GM18507 (cell line): Measurements from ENCODE around the gene JAGN1.
"Not testable (repeated sequence)": the region's sequence is repeated elsewhere in the genome, so short reads cannot be mapped to it uniquely, and the experiment has no call there.

Source experiments
- DNase-seq: peaks from one replicate; pipeline ENCODE4 v3.0.0; 2011; ENCODE audit warnings: low read depth; ENCODE audit not compliant: insufficient read length; ENCODE audit errors: extremely low spot score
- FAIRE-seq: peaks from 2 replicates; lab custom pipeline; 2011; peaks lifted over from hg19 to GRCh38; lab: Jason Lieb, UNC

JAGN1 gene

DNA sequence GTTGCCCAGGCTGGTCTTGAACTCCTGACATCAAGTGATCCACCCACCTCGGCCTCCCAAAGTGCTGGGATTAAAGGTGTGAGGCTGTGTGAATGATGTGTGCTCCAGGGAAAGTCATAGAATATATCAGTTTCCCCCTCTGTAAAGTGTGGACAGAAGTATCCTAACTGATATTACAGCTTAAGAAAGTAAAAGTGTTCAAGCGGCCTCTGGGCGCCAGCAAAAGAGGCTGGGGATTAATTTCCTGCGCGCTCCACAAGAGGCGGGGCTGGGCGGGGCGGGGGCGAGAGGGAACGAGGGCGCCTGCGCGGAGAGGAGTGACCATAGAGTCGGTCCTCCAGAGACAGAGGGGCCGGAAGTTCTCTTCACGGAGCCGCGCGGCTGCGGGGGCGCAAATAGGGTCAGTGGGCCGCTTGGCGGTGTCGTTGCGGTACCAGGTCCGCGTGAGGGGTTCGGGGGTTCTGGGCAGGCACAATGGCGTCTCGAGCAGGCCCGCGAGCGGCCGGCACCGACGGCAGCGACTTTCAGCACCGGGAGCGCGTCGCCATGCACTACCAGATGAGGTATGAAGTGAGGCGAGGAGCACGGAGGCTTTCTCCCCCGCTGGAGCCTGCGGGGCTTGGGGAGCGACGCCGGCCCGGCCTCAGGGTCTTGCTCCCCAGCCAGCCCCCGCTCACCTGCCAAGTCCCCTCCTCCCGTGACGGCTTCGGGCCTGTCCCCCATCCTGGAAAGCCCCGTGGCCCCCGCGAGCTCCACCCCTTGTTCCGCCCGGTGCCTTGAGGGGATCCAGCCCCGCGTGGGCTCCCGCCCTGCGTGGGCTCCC lies at the start of gene JAGN1:
TSS of gene JAGN1 (plus strand) at position 362 of the 823 bp plus-strand sequence. CDS start at position 475, 113 bp downstream.
- peak; percentile 67 for FAIRE-seq
- DNase-seq = peak; percentile 77

DNA sequence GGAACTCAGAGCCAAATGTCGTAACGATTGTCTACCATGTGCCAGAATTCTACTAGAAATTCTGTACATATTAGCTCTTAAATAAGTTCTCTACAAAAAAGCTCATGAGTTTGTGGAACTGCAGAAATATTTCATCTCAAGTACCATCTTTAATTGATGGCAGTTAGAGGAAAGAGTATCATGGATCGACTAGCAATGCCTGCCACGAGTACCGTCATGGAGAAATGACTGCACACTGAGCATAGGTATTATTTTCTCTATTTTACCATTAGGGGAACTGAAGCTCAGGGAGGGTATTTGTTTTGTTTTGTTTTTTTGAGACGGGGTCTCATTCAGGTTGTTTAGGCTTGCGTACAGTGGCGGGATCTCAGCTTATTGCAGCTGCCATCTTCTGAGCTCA lies 49.4 kb upstream of the JAGN1 start:
- FAIRE-seq = no peak
- DNase-seq = no peak

DNA sequence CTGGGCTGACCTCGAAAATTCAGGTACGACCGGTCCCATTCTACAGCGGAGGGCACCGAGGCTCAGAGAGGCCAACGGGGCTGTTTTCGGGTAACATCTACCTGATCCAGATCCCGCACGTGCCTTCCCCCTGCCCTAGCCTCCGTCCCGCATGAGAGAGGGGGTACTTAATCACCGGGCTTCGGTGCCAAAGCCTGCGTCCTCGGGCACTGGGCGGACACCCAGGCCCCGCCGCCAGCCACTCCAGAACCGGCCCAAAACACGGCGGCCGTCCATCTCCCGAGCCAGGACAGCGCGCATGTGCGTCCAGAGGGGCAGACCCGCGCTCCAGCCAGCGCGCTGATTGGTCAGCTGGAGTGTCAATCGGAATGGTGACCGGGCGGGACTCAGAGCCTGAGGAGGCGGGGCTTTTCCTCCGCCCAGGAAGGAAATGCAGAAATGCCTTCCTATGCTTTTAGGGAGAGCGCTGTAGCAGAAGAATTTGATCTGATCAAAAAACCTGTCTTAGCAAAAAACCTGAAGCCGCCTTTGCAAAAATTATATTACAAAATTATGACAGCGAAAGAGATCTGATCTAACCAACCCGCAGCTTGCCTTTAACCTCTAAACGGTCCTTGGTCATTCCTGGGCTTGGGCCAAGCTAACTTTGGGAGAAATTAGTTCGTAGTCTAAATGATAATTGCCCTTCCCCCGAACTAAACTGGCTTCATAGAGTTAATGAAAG lies 46.5 kb upstream of the JAGN1 start, which contains the start of gene RPUSD3:
TSS of gene RPUSD3 (minus strand) at position 294 of the 724 bp plus-strand sequence. CDS start at position 276, 18 bp downstream.
- FAIRE-seq = peak; percentile 82
- peak; percentile 99 for DNase-seq

DNA sequence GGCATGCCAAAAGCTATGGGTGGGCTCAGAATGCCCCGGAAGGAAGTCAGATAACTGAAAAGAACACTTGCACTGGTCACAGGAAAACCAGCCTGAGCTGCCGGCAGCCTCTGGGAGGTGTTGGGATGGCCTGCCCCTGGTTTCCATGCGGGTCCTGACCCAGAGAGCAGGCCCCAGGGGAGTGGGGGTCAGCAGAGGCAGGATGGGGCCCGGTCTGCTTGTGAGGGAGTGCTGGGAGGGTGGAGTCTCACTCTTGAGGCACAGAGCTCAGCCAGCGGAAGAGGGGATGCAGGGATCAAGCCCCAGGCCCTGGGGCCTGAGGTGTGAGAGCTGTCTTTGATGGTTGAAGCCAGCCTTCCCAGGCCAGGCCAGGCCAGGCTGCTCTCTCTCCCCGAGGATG lies 44.2 kb upstream of the JAGN1 start:
- DNase-seq (no peak), FAIRE-seq (no peak)

DNA sequence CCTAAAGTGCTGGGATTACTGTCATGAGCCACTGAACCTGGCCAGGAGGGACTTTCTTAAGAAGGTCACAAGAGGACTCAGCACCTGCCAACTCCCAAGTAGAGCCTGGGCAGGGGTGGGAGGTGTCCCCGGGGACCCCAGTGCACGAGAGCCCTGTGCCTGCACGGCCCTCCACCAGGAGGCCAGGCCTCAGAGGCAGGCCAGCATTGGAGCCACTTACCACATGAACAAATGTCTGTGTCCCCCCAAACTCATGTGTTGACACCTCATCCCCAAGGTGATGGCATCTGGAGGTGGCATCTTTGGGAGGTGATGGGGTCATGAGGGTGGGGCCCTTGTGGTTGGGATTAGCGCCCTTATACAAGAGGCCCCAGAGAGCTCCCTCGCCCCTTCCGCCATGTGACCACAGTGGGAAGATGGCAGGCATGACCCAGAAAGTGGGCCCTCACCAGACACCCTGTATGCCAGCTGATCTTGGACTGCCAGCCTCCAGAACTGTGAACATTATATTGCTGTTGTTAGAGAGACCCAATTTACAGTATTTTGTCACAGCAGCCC lies 43.4 kb upstream of the JAGN1 start:
- no peak for FAIRE-seq
- no peak for DNase-seq

DNA sequence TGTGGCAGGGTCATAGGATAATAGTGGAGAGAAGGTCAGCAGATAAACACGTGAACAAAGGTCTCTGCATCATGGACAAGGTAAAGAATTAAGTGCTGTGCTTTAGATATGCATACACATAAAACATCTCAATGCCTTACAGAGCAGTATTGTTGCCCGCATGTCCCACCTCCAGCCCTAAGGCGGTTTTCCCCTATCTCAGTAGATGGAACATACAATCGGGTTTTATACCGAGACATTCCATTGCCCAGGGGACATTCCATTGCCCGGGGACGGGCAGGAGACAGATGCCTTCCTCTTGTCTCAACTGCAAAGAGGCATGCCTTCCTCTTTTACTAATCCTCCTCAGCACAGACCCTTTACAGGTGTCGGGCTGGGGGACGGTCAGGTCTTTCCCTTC lies 42.5 kb upstream of the JAGN1 start:
- DNase-seq, FAIRE-seq: not testable (repeated sequence)

DNA sequence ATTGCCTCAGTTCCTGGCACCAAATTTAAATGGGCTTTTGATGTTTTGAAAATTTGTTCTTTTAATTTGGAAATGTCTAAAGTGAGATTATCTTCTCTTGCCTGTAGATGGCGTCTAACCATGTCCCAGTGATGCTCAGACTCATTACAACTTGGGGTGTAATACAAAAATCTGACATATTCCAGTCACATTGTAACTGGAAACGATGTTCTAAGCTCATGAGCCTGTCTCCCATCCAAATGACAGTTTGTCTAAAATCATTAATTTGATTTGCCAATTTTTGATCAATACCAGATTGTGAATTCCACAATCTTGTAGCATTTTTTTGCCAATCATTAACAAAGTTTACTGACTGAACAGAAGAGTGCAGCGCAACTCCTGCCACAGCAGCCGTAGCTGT lies 41.5 kb upstream of the JAGN1 start:
- not testable (repeated sequence) for FAIRE-seq, DNase-seq

DNA sequence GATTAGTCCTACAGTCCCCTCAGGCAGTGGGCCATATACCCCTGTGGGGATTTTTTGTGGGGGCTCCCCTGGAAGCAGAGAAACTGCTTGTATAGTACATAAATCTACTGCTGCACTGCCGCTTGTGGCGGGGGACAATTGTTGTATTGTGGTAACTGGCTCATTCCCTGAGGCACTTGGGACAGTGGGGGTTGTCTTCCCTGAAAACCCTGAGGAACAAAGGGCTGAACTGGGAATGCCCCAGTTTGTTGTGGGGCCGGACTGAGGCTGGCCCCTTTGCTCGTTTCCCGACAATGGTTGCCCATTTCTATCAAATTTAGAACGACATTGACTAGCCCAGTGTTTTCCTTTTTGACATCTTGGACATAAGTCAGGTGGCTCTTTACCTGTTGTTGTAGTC lies 39.0 kb upstream of the JAGN1 start:
- FAIRE-seq = not testable (repeated sequence)

DNA sequence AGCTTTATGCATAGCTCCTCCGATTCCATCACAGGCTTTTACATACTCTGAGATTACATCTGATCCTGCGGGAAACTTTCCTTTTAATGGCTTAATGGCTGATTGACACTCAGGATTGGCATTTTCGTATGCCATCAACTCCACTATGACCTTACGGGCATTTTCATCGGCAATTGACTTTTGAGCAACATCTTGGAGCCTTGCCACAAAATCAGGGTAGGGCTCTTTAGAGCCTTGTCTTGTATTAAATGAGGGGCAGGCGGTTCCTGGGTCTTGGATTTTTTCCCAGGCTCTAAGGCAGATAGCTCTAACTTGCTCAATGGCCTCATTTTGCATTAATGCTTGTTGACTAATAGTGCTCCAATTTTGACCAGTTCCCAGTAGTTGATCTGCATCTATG lies 38.5 kb upstream of the JAGN1 start:
- FAIRE-seq, DNase-seq: not testable (repeated sequence)

More for the DNA sequence above, 39.0 kb upstream of the JAGN1 start:
- DNase-seq = not testable (repeated sequence)

DNA sequence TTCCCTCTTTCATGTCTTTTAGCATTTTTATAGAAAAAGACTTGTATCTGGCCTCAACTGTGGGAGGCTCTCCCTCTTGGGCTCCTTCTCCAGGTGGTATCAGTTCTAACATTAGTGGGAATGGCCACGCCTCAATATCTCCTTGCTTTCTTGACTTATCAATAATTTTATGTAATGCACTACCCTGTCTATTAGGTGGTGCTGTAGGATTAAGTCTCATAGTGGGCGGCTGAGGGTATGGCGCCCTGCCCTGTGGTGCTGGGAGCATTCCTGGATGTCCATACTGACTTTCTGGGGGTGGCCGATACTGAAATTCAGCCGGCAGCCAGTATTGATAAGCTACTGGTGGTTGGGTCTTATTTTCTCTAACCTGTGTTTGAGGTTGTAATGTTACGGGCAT lies 37.9 kb upstream of the JAGN1 start:
- no peak for FAIRE-seq
- DNase-seq = no peak

DNA sequence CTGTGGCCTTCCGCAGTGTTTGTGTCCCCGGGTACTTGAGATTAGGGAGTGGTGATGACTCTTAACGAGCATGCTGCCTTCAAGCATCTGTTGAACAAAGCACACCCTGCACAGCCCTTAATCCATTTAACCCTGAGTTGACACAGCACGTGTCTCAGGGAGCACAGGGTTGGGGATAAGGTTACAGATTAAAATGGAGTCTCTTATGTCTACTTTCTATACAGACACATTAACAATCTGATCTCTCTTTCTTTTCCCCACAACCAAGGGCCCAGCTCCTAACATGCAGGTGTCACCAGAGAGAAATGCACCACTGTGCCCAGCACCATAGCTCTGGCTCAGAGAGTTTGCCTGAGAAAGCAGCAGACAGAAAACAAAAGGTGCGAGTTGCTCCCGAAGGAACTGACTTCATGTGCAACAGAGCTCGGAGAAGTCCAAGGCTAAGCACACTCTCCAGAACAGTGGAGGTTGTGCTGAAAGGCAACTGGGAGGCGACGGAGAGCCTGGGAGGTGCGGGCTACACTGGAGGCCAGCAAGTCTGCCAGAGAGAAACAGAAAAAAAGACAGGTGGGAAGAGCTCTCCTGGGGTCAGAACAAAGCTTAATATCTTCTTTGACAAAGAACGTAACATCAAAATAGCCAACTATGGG lies 36.0 kb upstream of the JAGN1 start:
- DNase-seq, FAIRE-seq: not testable (repeated sequence)

DNA sequence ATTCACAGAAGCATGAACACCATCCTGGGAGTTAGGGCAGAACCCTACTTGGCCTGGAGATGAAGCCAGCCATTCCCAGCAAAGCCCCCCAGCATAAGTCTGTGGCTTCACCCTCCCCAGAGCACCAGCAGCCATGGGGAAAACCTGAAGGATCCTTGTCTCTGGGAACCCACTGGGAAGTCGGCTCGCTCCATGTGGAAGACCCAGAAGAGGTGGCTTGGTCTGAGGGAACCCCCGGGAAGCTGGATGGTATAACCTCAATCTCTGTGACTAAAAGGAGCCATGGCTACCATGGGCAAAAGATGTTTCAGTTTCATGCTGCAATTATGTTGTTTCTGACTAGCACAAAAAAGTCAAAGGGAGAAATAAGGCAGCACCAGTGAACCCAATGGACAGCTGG lies 34.8 kb upstream of the JAGN1 start:
- FAIRE-seq (no peak), DNase-seq (no peak)

DNA sequence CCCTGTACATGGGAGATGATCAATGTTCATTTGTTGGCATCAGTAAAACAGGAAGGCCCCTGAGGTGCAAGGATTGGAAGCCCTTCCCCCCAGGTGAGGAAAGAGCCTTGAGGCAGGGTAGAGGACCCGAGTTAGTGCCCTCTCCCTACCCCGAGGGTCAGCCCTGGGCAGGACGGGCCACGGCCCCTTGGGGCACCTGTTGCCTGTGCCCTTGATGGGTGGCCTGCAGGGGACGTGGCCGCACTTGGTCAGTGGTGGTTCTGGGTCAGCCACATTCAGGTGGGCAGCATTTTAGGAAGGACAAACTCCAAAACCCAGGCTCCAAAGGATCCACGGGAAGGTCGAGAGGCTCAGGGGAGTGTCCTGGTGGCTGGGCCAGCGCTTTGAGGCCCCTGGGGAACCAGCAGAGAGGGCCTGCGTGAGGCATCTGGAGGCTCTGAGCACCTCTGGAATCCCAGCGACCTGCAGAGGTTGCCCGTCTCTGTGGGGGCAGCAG lies 30.8 kb upstream of the JAGN1 start:
- FAIRE-seq = no peak
- no peak for DNase-seq

DNA sequence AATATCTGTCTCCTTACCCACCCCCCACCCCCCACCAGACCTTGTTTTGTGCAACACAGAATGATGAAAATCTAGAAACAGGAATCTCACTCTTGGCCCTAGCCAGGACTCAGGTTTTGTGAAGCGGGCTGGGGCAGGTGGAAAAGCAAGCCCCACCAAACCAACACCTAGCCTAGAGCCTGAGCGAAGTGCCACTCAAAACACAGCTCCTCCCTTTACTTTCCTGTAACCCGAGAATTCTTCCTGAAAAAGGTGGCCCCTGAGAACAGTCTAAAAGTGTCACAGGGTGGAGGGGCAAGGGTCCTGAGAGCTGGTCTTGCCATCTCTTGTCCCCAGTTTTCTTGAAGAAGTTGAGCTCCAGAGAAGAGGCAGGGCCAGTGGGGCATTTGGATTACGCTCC lies 29.2 kb upstream of the JAGN1 start:
- DNase-seq = no peak
- no peak for FAIRE-seq

DNA sequence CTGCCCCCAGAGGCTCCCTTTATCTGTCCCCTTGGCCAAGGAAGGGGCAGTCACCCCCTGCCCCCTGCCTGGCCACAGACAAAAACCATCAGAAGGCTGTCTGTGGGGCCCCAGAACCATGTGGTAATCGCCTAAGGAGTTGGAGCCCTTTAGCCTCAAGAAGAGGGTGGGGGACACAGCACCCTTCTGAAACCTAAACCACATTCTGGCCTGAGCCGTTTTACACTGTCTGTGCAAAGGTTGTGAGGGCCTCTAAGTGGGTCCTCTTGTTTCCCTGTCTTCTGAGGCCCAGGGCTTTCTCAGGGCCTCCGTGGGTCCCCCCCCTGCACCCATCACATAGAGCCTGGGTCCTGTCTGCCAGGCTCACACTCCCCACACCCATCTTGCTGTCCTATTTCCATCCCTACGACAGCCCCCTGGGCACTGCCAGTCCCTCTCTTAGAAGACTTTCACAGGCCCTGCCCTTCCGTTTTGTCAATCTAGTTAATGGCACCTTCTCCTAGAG lies 28.7 kb upstream of the JAGN1 start:
- no peak for FAIRE-seq
- no peak for DNase-seq

DNA sequence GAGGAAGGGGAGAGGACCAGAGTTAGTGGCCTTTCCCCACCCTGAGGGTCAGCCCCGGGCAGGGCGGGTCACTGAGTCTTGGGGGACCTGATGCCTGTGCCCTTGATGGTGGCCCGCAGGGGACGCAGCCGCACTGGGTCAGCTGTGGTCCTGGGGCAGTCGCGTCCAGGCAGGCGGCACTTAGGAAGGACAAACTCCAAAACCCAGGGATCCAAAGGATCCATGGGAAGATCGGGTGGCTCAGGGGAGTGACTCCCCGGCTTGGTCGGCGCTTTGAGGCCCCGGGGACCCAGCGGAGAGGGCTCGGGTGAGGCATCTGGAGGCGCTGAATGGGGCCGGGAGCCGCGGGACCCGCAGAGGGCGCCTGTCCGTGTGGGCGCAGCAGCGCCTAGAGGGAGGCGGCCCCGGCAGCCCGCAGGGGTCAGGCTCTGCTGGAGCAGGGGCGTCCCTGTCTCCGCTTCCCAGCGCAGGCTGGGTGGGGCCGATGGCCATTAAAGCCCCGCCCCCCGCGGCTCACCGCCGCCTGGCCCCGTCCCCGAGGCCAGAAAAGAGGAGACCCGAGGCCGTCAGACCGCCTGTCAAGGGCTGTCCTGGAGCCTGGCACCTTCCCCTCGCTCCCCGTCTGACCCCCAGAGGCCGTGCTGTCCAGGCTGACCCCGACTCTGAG lies 27.9 kb upstream of the JAGN1 start:
- DNase-seq (no peak), FAIRE-seq (no peak)

DNA sequence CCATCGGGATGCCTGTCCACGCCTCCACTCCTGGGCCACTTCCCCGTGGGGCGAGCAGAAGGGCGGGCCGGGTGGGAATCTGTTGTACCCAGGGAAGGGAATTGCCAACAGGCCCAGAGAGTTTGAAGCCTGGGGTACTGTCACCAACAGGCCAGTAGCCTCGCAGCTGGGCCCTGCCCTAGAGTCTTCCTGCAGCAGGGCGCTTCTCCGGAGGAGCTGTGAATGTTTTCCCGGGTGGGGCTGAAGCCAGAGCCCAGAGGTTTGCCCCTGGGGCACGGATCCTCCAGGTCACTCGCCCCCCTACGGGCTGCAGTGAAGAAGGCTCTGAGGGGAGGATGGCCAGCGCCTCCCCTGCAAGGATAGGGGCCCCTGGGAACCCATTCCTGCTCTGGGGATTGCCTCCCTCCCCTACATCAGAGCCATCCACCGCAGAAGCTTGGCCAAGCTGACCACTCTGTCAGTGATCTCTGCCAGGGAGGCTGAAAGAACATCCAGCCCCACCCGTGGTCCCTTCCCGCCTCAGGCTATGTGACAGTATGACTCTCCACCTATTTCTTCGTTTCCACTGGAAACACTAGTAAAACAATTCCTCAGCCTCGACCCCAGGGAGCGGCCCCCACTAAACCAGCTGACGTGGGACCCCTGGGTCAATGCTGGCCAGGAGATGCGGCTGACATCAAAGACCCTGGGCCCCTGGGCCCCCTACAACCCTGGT lies 27.2 kb upstream of the JAGN1 start:
- FAIRE-seq (no peak), DNase-seq (no peak)

DNA sequence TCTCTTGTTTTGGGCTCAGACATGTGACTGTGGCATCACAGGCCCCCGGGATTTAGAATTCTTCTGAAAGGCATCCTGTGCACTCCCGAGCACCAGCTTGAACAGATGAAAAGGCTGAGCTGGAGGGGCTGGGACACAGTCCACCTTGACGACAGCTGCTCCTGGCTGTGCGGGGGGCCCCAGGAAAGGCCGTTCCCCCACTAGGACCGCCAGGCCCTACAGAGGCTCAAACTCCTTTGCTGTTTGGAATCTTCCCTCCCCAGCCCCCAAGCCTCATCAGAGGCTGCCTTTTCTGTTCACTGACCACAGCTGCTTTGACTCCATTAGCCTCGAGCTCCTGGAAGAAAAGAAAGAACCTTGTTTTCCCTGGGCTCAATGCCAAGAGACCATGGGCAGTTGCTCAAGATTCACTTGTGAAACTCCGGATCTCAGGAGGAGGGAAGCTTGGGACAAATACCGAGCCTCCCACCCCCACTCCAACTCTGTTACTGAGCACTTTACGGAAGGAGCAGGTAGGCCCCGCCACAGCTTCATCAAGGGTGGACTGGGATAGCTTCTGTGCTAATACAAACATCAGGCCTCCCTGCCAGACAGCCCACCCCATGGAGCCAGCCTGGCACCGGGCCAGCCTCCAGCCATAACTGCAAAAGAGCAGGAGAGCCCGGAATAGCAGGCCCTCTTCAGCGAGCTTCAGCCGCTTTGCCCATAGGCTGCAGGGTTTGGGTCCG lies 26.0 kb upstream of the JAGN1 start:
- FAIRE-seq (no peak), DNase-seq (no peak)
